H1 (cell line): ENCODE results near the gene ANKUB1. TPM values are rescaled to one million over a fixed set of nuclear protein-coding genes. Genes with fewer than 3 reads are reported as not detected.

Experiments
- CTCF ChIA-PET: fragments of 300-600 bp; sonication (Branson Sonifier 250); formaldehyde crosslinking; loops from one replicate; lab custom pipeline; 2021; ENCODE audit not compliant: partially characterized antibody; lab: Charles Lee
- POLR2A ChIA-PET: fragments of 300-600 bp; sonication (Branson Sonifier 250); formaldehyde crosslinking; loops from one replicate; lab custom pipeline; 2021; ENCODE audit warnings: inconsistent platforms; ENCODE audit not compliant: partially characterized antibody; lab: Charles Lee
- DNase-seq, 2 experiments: peaks; one replicate each; pipeline versions ENCODE4 v3.0.0 to v3.0.0-alpha.2; 2010 to 2022; ENCODE audit warnings: low spot score in 2 of 2, low read depth in 1 of 2, mixed read lengths in 1 of 2
- FAIRE-seq: peaks from 2 replicates; lab custom pipeline; 2011; peaks lifted over from hg19 to GRCh38; lab: Jason Lieb, UNC
- H2AFZ ChIP-seq: 2 replicates; pipeline ENCODE4 v1.8.1; 2012; ENCODE audit warnings: low read length, inconsistent platforms
- H2AK5ac ChIP-seq: 2 replicates; pipeline ENCODE4 v1.6.1; 2013; ENCODE audit warnings: low read depth, low read length
- H2BK120ac ChIP-seq: replicated peaks from 2 replicates; pipeline ENCODE3; 2013; ENCODE audit warnings: low read depth, low read length, inconsistent platforms
- H2BK12ac ChIP-seq: 2 replicates; pipeline ENCODE4 v1.6.1; 2013; ENCODE audit warnings: low read depth, low read length
- H2BK15ac ChIP-seq: 2 replicates; pipeline ENCODE4 v1.6.1; 2013; ENCODE audit warnings: low read length
- H2BK20ac ChIP-seq: 2 replicates; pipeline ENCODE4 v1.6.1; 2013; ENCODE audit warnings: low read length
- H2BK5ac ChIP-seq: 2 replicates; pipeline ENCODE4 v1.6.1; 2013; ENCODE audit warnings: low read depth, low read length
- H3K14ac ChIP-seq: 2 replicates; pipeline ENCODE4 v1.6.1; 2013; ENCODE audit warnings: inconsistent platforms; ENCODE audit not compliant: insufficient read length
- H3K18ac ChIP-seq: 2 replicates; pipeline ENCODE4 v1.6.1; 2013; ENCODE audit warnings: low read length; ENCODE audit errors: extremely low read depth
- H3K23ac ChIP-seq: 2 replicates; pipeline ENCODE4 v1.6.1; 2013; ENCODE audit warnings: inconsistent platforms; ENCODE audit not compliant: insufficient read length
- H3K23me2 ChIP-seq: 2 replicates; pipeline ENCODE4 v1.6.1; 2013; ENCODE audit warnings: low read depth, low read length
- H3K27ac ChIP-seq: 2 replicates; pipeline ENCODE4 v1.6.1; 2011; ENCODE audit warnings: low read depth, low read length, inconsistent platforms
- H3K27me3 ChIP-seq, 4 experiments: replicated peaks in 1 of 4; 1 replicate in 1 of 4; 2 replicates in 3 of 4; pipeline versions ENCODE4 v1.6.1 to v1.8.1; 2011 to 2013; ENCODE audit warnings: low read length in 3 of 4, mild to moderate bottlenecking in 3 of 4, inconsistent platforms in 2 of 4, mixed read lengths in 2 of 4, moderate library complexity in 1 of 4; ENCODE audit not compliant: control insufficient read depth in 3 of 4, insufficient read depth in 3 of 4; ENCODE audit errors: extremely low read depth in 1 of 4
- H3K36me3 ChIP-seq, 4 experiments: 2 replicates each; pipeline versions ENCODE4 v1.6.1 to v1.8.1; 2011 to 2013; ENCODE audit warnings: mild to moderate bottlenecking in 4 of 4, low read length in 3 of 4, moderate library complexity in 2 of 4, control low read depth in 1 of 4, inconsistent platforms in 1 of 4; ENCODE audit not compliant: insufficient read depth in 4 of 4, control insufficient read depth in 2 of 4
- H3K4ac ChIP-seq: replicated peaks from 2 replicates; pipeline ENCODE3; 2013; ENCODE audit warnings: low read length, low read depth, mixed read lengths, inconsistent platforms; ENCODE audit not compliant: insufficient read length
- H3K4me1 ChIP-seq, 4 experiments: replicated peaks in 1 of 4; 1 replicate in 1 of 4; 2 replicates in 3 of 4; pipeline versions ENCODE4 v1.6.1 to v1.8.1; 2011 to 2013; ENCODE audit warnings: low read length in 3 of 4, inconsistent platforms in 2 of 4, mixed read lengths in 1 of 4; ENCODE audit not compliant: insufficient read depth in 4 of 4, control insufficient read depth in 3 of 4
- H3K4me2 ChIP-seq, 2 experiments: 2 replicates each; pipeline versions ENCODE4 v1.6.1 to v1.8.1; 2011 to 2013; ENCODE audit warnings: low read depth in 2 of 2, low read length in 2 of 2, control low read depth in 1 of 2, inconsistent platforms in 1 of 2, mild to moderate bottlenecking in 1 of 2; ENCODE audit not compliant: insufficient read depth in 1 of 2
- H3K4me3 ChIP-seq, 4 experiments: fragments of 200-600, 300-600 bp in 1 of 4; sonication (generic), shearing (Covaris generic), sonication (Bioruptor Twin) in 1 of 4; 2 replicates each; pipeline versions ENCODE4 v1.5.1 to v1.8.1; 2011 to 2016; ENCODE audit warnings: low read length in 4 of 4, low read depth in 3 of 4, control low read depth in 2 of 4, inconsistent platforms in 2 of 4, mild to moderate bottlenecking in 2 of 4, mixed read lengths in 1 of 4, moderate library complexity in 1 of 4; ENCODE audit not compliant: insufficient read depth in 2 of 4; ENCODE audit errors: extremely low read depth in 1 of 4
- H3K56ac ChIP-seq: replicated peaks from 2 replicates; pipeline ENCODE3; 2013; ENCODE audit warnings: low read depth, mild to moderate bottlenecking, mixed read lengths, low read length, inconsistent platforms; ENCODE audit not compliant: insufficient read length
- H3K79me1 ChIP-seq: 2 replicates; pipeline ENCODE4 v1.6.1; 2013; ENCODE audit warnings: low read depth, low read length, control low read depth
- H3K79me2 ChIP-seq, 2 experiments: 2 replicates each; pipeline versions ENCODE4 v1.6.1 to v1.8.1; 2012 to 2013; ENCODE audit warnings: low read length in 2 of 2, mild to moderate bottlenecking in 2 of 2, inconsistent platforms in 1 of 2; ENCODE audit not compliant: insufficient read depth in 2 of 2, control insufficient read depth in 1 of 2
- H3K9ac ChIP-seq, 4 experiments: replicated peaks in 1 of 4; 1 replicate in 1 of 4; 2 replicates in 3 of 4; pipeline versions ENCODE4 v1.6.1 to v1.8.1; 2011 to 2013; ENCODE audit warnings: low read depth in 3 of 4, low read length in 3 of 4, control low read depth in 2 of 4, mild to moderate bottlenecking in 2 of 4, moderate library complexity in 2 of 4, inconsistent platforms in 1 of 4; ENCODE audit errors: extremely low read depth in 1 of 4
- H3K9me3 ChIP-seq, 2 experiments: 2 replicates each; pipeline versions ENCODE4 v1.6.1 to v1.8.1; 2012 to 2013; ENCODE audit warnings: mild to moderate bottlenecking in 2 of 2, moderate library complexity in 2 of 2, control low read depth in 1 of 2, inconsistent platforms in 1 of 2, low read depth in 1 of 2, low read length in 1 of 2, mixed read lengths in 1 of 2; ENCODE audit not compliant: insufficient read depth in 2 of 2
- H4K20me1 ChIP-seq, 2 experiments: replicated peaks in 1 of 2; 2 replicates each; pipeline versions ENCODE3 to v1.8.1; 2011 to 2013; ENCODE audit warnings: inconsistent platforms in 2 of 2, low read length in 2 of 2, mild to moderate bottlenecking in 1 of 2; ENCODE audit not compliant: insufficient read depth in 2 of 2, control insufficient read depth in 1 of 2
- H4K5ac ChIP-seq: 2 replicates; pipeline ENCODE4 v1.6.1; 2013; ENCODE audit warnings: low read length, low read depth, mixed read lengths, inconsistent platforms; ENCODE audit not compliant: insufficient read length
- H4K8ac ChIP-seq: 2 replicates; pipeline ENCODE4 v1.8.0; 2013; ENCODE audit warnings: mild to moderate bottlenecking, moderate library complexity, low read length, inconsistent platforms; ENCODE audit not compliant: insufficient read depth; ENCODE audit errors: extremely low read depth
- H4K91ac ChIP-seq: replicated peaks from 2 replicates; pipeline ENCODE3; 2013; ENCODE audit warnings: low read length, mixed read lengths, inconsistent platforms; ENCODE audit not compliant: insufficient read length
- BACH1 ChIP-seq: IDR thresholded peaks from 2 replicates; pipeline ENCODE4 v1.6.1; 2012; ENCODE audit warnings: low read length, improper control_type of control experiment
- CREB1 ChIP-seq: IDR thresholded peaks from 2 replicates; pipeline ENCODE4 v1.6.1; 2012; ENCODE audit warnings: inconsistent platforms
- EP300 ChIP-seq, 2 experiments: IDR thresholded peaks; 1 replicate in 1 of 2; 2 replicates in 1 of 2; pipeline ENCODE4 v1.6.1; 2011 to 2012; ENCODE audit warnings: low read depth in 2 of 2, low read length in 2 of 2, mild to moderate bottlenecking in 2 of 2, borderline replicate concordance in 1 of 2, inconsistent platforms in 1 of 2, moderate library complexity in 1 of 2
- MAX ChIP-seq: IDR thresholded peaks from 2 replicates; pipeline ENCODE4 v1.6.1; 2012; ENCODE audit warnings: inconsistent platforms
- RNF2 ChIP-seq: fragments of 200-900, 300-1000 bp; sonication (generic); IDR thresholded peaks from 2 replicates; pipeline ENCODE4 v1.7.1; 2016; ENCODE audit warnings: borderline replicate concordance, low read depth, mild to moderate bottlenecking, antibody characterized with exemption, low read length; ENCODE audit not compliant: poor library complexity, severe bottlenecking; ENCODE audit errors: missing control alignments
- WGBS, 2 experiments: shearing (Covaris generic) in 1 of 2; methylation state at CpG; one replicate each; pipeline versions ENCODE4 v1.1.6 to v1.1.7; 2013 to 2015; ENCODE audit warnings: low lambda C conversion rate in 2 of 2, mixed read lengths in 2 of 2, inconsistent platforms in 1 of 2, low coverage in 1 of 2, missing lambda C conversion rate in 1 of 2; ENCODE audit not compliant: insufficient replicate concordance in 2 of 2, insufficient coverage in 1 of 2, insufficient read length in 1 of 2; ENCODE audit errors: extremely low coverage in 1 of 2, missing lambda C conversion rate in 1 of 2; 5-methylcytosine and 5-hydroxymethylcytosine counted together
- polyA plus RNA-seq, 7 experiments: library from polyadenylated mRNA; depleted of rRNA in 3 of 7; stranded (reverse) in 5 of 7; unstranded in 2 of 7; fragments of >200 nt in 5 of 7; fragments of 200-250 nt in 2 of 7; gene quantifications; 1 replicate in 5 of 7; 2 replicates in 1 of 7; 4 replicates in 1 of 7; pipeline versions ENCODE4 v1.2.1 to v1.2.3, GENCODE V29; 2011 to 2013; ENCODE audit warnings: missing spikeins in 2 of 7, mixed read lengths in 2 of 7
- total RNA-seq: library from RNA; stranded (reverse); fragmentation: NEBNext Ultra II Directional; extraction: Animal tissue kit (Norgen Biotek cat#: 25700); gene quantifications from 2 replicates; pipeline ENCODE4 v1.2.1, GENCODE V29; 2021

Gene ANKUB1
- total and polyA plus RNA-seq, 2 of the 8 experiments (the other 6 are each of a cell fraction or from before 2014, with no cell fraction given), result not detected

GRCh38 chr3:149781211-149781610 lies 11.1 kb downstream of the ANKUB1 start:
- no peak overlapping the region for H2AFZ ChIP-seq
- H2BK12ac ChIP-seq, result no peak overlapping the region
- H2BK5ac ChIP-seq, result no peak overlapping the region
- no peak for DNase-seq
- ChIA-PET POLR2A (no interaction called here), CTCF (interaction anchor here (1.6 to 3.8 kb wide), 2 partner anchors 10 to 27 kb away, joined by 12 to 47 read pairs; no protein-coding TSS in a partner anchor)
- H3K27me3 ChIP-seq, result no peaks in the 10 kb centered on the region
- no peaks in the 10 kb centered on the region for H3K79me2 ChIP-seq
- H4K5ac ChIP-seq, result no peak overlapping the region
- no peaks in the 10 kb centered on the region; a peak in 1 of 8 replicates for H3K36me3 ChIP-seq
- H4K20me1 ChIP-seq, result no peaks in the 10 kb centered on the region
- no peak overlapping the region for H3K18ac ChIP-seq
- no peak overlapping the region for H3K14ac ChIP-seq
- no peak overlapping the region for H3K4me2 ChIP-seq
- no peaks in the 10 kb centered on the region for H3K79me1 ChIP-seq
- H3K27ac ChIP-seq, result no peak overlapping the region
- H2BK120ac ChIP-seq, result no peak overlapping the region
- no peak overlapping the region for H4K91ac ChIP-seq
- no peak for FAIRE-seq
- TF ChIP-seq CREB1, result no peak
- TF ChIP-seq MAX, result no peak
- TF ChIP-seq EP300 (IDR thresholded peaks at IDR 0.05; ENCODE audit: borderline replicate concordance in 1 of 2, low read depth in 2 of 2, low read length in 2 of 2), result no peak
- TF ChIP-seq RNF2, result no peak
- no peak for TF ChIP-seq BACH1
- H3K23ac ChIP-seq, result no peak overlapping the region
- H3K4me1 ChIP-seq, result no peaks in the 10 kb centered on the region
- H3K9me3 ChIP-seq, result no peaks in the 10 kb centered on the region
- H2AK5ac ChIP-seq, result no peak overlapping the region
- no peak overlapping the region for H2BK20ac ChIP-seq
- no peak overlapping the region for H2BK15ac ChIP-seq
- WGBS, 2 experiments, result 93% methylated on average over 4 of the region's 4 CpGs; no CpG with 5 or more reads in 1 of the 2 experiments
- H3K23me2 ChIP-seq, result no peaks in the 10 kb centered on the region
- H3K9ac ChIP-seq, result no peak overlapping the region
- no peak overlapping the region for H3K4me3 ChIP-seq
- H3K56ac ChIP-seq, result no peak overlapping the region
- no peak overlapping the region for H3K4ac ChIP-seq
- H4K8ac ChIP-seq, result no peak overlapping the region
